Activated T-cell treated with anti-CD3 and anti-CD28 coated beads for 24 hours (primary cell): Measurements from ENCODE around the gene OVCA2.

Experiments
- DNase-seq: peaks from one replicate; pipeline ENCODE4 v3.0.0-alpha.2; 2020; ENCODE audit warnings: low read depth

OVCA2 gene

GRCh38 chr17:2054512-2055291 lies 12.9 kb downstream of the OVCA2 start, which contains the start of gene HIC1:
HIC1 (plus strand) TSS chr17:2055103; CDS start chr17:2056691, 1,588 bp downstream.
- DNase-seq = peak; percentile 78

- DNase-seq = no peak
These were observed 13.7 kb downstream of the OVCA2 start for GRCh38 chr17:2055292-2056205.

- no peak for DNase-seq
These were observed 14.7 kb downstream of the OVCA2 start for GRCh38 chr17:2056206-2057174.

GRCh38 chr17:2057175-2057759 lies 15.4 kb downstream of the OVCA2 start:
- DNase-seq = no peak

GRCh38 chr17:2057760-2058585 lies 16.2 kb downstream of the OVCA2 start:
- DNase-seq = no peak

- no peak for DNase-seq
These were observed 17.0 kb downstream of the OVCA2 start for GRCh38 chr17:2058586-2059546.

GRCh38 chr17:2059547-2060384 lies 17.9 kb downstream of the OVCA2 start:
- no peak for DNase-seq

GRCh38 chr17:2060385-2060658 lies 18.5 kb downstream of the OVCA2 start:
- DNase-seq = no peak

GRCh38 chr17:2060681-2061440 lies 19.0 kb downstream of the OVCA2 start:
- no peak for DNase-seq

- DNase-seq = no peak
These were observed 19.7 kb downstream of the OVCA2 start for GRCh38 chr17:2061441-2061958.

GRCh38 chr17:2062571-2063183 lies 20.9 kb downstream of the OVCA2 start:
- DNase-seq = no peak

- no peak for DNase-seq
These were observed 21.7 kb downstream of the OVCA2 start for GRCh38 chr17:2063261-2064146.

- DNase-seq = no peak
These were observed 22.3 kb downstream of the OVCA2 start for GRCh38 chr17:2064147-2064489.

- DNase-seq = no peak
These were observed 22.7 kb downstream of the OVCA2 start for GRCh38 chr17:2064520-2064971.

GRCh38 chr17:2064980-2065785 lies 23.4 kb downstream of the OVCA2 start:
- no peak for DNase-seq
